Measurements from ENCODE around the gene PIP5K1C. TPM values are rescaled to one million over a fixed set of nuclear protein-coding genes. Genes with fewer than 3 reads are reported as not detected.

The PIP5K1C gene
- polyA plus RNA-seq, 1 donor from 2014 or later, result 7.1 TPM

- H3K4me3 ChIP-seq (ENCODE audit: low read length), result peak overlapping the region; percentile 43
- no peak overlapping the region for H2AFZ ChIP-seq (ENCODE audit: low read depth, low read length)
- no peak overlapping the region for H3K4me2 ChIP-seq (ENCODE audit: low read length)
- no peaks in the 10 kb centered on the region for H3K36me3 ChIP-seq (ENCODE audit: insufficient read depth, low read length)
- no peaks in the 10 kb centered on the region for H3K9me2 ChIP-seq (ENCODE audit: insufficient read depth, low read length)
- no peaks in the 10 kb centered on the region for H3K79me2 ChIP-seq (replicated peaks; ENCODE audit: insufficient read depth, low read length)
- no peak overlapping the region for H3K27ac ChIP-seq (ENCODE audit: low read length)
- H3K9ac ChIP-seq (ENCODE audit: low read length), result no peak overlapping the region
- TF ChIP-seq RAD21 (conservative IDR thresholded peaks at IDR 0.05) (no peak), SMC3 (conservative IDR thresholded peaks at IDR 0.05; ENCODE audit: poor library complexity) (no peak), POLR2AphosphoS5 (IDR thresholded peaks at IDR 0.05) (no peak), REST (IDR thresholded peaks at IDR 0.05; ENCODE audit: borderline replicate concordance) (no peak), MXI1 (conservative IDR thresholded peaks at IDR 0.05; ENCODE audit: poor library complexity, severe bottlenecking) (no peak), EP300 (conservative IDR thresholded peaks at IDR 0.05; ENCODE audit: poor library complexity, severe bottlenecking) (no peak), TAF1 (IDR thresholded peaks at IDR 0.05; ENCODE audit: low read depth) (no peak), EZH2 (IDR thresholded peaks at IDR 0.05; ENCODE audit: borderline replicate concordance, insufficient read depth, low read length, poor library complexity, severe bottlenecking) (no peak), CTCF (IDR thresholded peaks at IDR 0.05; ENCODE audit: poor library complexity, severe bottlenecking) (no peak)
- no peaks in the 10 kb centered on the region for H3K9me3 ChIP-seq (ENCODE audit: low read length)
- H4K20me1 ChIP-seq (ENCODE audit: insufficient read depth), result no peaks in the 10 kb centered on the region
- H3K27me3 ChIP-seq (ENCODE audit: insufficient read depth, low read depth, low read length), result peaks cover 14% of the 10 kb centered on the region
- H3F3A ChIP-seq (ENCODE audit: insufficient read depth, low read length, poor library complexity, severe bottlenecking), result no peaks in the 10 kb centered on the region
Measured at GRCh38 chr19:3721131-3721886, 21.0 kb upstream of the PIP5K1C start.

DNA sequence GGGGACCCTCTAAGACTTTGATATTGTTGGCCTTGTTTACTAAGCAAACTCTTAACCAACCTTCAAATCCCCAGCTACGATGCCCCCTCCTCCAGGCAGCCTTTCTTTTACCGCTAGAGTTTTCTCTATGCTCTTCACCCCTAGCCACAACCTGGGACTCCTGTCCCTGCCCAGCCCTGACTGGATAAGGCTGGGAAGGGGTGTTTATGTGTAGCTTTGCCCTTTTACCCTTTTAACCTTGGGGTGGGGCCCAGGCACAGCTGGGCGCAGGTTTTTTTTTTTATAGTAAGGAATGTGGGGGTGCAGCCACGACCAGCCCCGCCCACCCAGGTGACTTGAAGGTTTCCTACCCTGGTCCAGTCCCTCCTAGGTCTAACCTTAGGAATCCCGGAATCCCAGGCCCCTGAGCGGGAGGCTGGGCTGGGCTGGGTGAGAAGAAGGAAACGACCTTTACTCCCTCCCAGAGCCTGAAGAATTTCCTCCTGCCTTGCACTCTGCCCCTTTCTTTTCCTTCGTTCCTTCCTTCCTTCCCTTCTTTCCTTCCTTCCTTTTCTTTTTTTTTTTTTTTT, 20.2 kb upstream of the PIP5K1C start:
- H3K27ac ChIP-seq (ENCODE audit: low read length), result no peak overlapping the region
- H3K79me2 ChIP-seq (replicated peaks; ENCODE audit: insufficient read depth, low read length), result no peaks in the 10 kb centered on the region
- no peaks in the 10 kb centered on the region for H3K9me2 ChIP-seq (ENCODE audit: insufficient read depth, low read length)
- H4K20me1 ChIP-seq (ENCODE audit: insufficient read depth), result no peaks in the 10 kb centered on the region
- no peaks in the 10 kb centered on the region for H3K9me3 ChIP-seq (ENCODE audit: low read length)
- H2AFZ ChIP-seq (ENCODE audit: low read depth, low read length), result no peak overlapping the region
- H3K9ac ChIP-seq (ENCODE audit: low read length), result no peak overlapping the region
- TF ChIP-seq SMC3 (conservative IDR thresholded peaks at IDR 0.05; ENCODE audit: poor library complexity) (no peak), TAF1 (IDR thresholded peaks at IDR 0.05; ENCODE audit: low read depth) (no peak), CTCF (IDR thresholded peaks at IDR 0.05; ENCODE audit: poor library complexity, severe bottlenecking) (no peak), EP300 (conservative IDR thresholded peaks at IDR 0.05; ENCODE audit: poor library complexity, severe bottlenecking) (no peak), REST (IDR thresholded peaks at IDR 0.05; ENCODE audit: borderline replicate concordance) (no peak), RAD21 (conservative IDR thresholded peaks at IDR 0.05) (no peak), POLR2AphosphoS5 (IDR thresholded peaks at IDR 0.05) (no peak), EZH2 (IDR thresholded peaks at IDR 0.05; ENCODE audit: borderline replicate concordance, insufficient read depth, low read length, poor library complexity, severe bottlenecking) (no peak), MXI1 (conservative IDR thresholded peaks at IDR 0.05; ENCODE audit: poor library complexity, severe bottlenecking) (no peak)
- no peak overlapping the region for H3K4me3 ChIP-seq (ENCODE audit: low read length)
- H3F3A ChIP-seq (ENCODE audit: insufficient read depth, low read length, poor library complexity, severe bottlenecking), result no peaks in the 10 kb centered on the region
- H3K4me2 ChIP-seq (ENCODE audit: low read length), result no peak overlapping the region
- H3K27me3 ChIP-seq (ENCODE audit: insufficient read depth, low read depth, low read length), result peaks cover 14% of the 10 kb centered on the region
- no peaks in the 10 kb centered on the region for H3K36me3 ChIP-seq (ENCODE audit: insufficient read depth, low read length)
